ENCODE data around the gene SERTAD1.

DNA sequence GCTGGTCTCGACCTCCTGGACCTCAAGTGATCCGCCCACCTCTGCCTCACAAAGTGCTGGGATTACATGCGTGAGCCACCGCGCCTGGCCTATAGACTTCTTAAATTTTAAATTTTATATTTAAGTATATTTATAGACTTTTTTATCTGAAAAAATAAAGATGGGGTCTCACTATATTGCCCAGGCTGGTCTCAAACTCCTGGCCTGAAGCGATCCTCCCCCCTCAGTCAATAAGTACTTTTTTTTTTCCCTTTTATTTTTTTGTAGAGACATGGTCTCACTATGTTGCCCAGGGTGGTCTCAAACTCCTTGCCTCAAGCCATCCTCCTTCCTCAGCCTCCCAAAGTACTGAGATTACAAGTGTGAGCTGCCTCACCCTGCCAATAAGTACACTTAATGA, 1.9 kb downstream of the SERTAD1 start:
- TF ChIP-seq CTCF (IDR thresholded peaks at IDR 0.05) (no peak), POLR2A (IDR thresholded peaks at IDR 0.05) (no peak)

Data from vagina (tissue), 2 donors.